IMR-90 (cell line): ENCODE data around the gene LRP1B.

Source experiments
- BHLHE40 ChIP-seq: fragments of 150-350 bp; IDR thresholded peaks from 2 replicates; pipeline ENCODE4 v1.6.1; 2016; ENCODE audit warnings: mild to moderate bottlenecking, low read depth, low read length
- CEBPB ChIP-seq: IDR thresholded peaks from 2 replicates; pipeline ENCODE4 v1.6.1; 2012; ENCODE audit warnings: low read depth, low read length, improper control_type of control experiment
- CTCF ChIP-seq: conservative IDR thresholded peaks from 2 replicates; pipeline ENCODE4 v1.5.1; 2012; ENCODE audit warnings: mild to moderate bottlenecking, low read depth, low read length, improper control_type of control experiment
- FOS ChIP-seq: fragments of 150-350 bp; IDR thresholded peaks from 2 replicates; pipeline ENCODE4 v1.6.1; 2016; ENCODE audit warnings: low read depth, low read length
- MAFK ChIP-seq: IDR thresholded peaks from 2 replicates; pipeline ENCODE4 v1.6.1; 2012; ENCODE audit warnings: low read depth, low read length, improper control_type of control experiment
- MAZ ChIP-seq: IDR thresholded peaks from 2 replicates; pipeline ENCODE4 v1.6.1; 2012; ENCODE audit warnings: low read depth, mild to moderate bottlenecking, low read length, improper control_type of control experiment, moderate library complexity, borderline replicate concordance
- MXI1 ChIP-seq: IDR thresholded peaks from 2 replicates; pipeline ENCODE4 v1.6.1; 2012; ENCODE audit warnings: low read depth, mild to moderate bottlenecking, low read length, moderate library complexity, borderline replicate concordance
- POLR2A ChIP-seq: IDR thresholded peaks from 2 replicates; pipeline ENCODE4 v1.6.1; 2012; ENCODE audit warnings: mild to moderate bottlenecking, low read depth, low read length
- RAD21 ChIP-seq: IDR thresholded peaks from 2 replicates; pipeline ENCODE4 v1.6.1; 2012; ENCODE audit warnings: low read length, improper control_type of control experiment
- SMC3 ChIP-seq: fragments of 150-350 bp; IDR thresholded peaks from 2 replicates; pipeline ENCODE4 v1.6.1; 2016; ENCODE audit warnings: low read depth, mild to moderate bottlenecking, antibody characterized with exemption, low read length, moderate library complexity
- TF ChIP-seq, protein P1 (sequence below): fragments of 150-350 bp; IDR thresholded peaks from 2 replicates; pipeline ENCODE4 v1.6.1; 2016; ENCODE audit warnings: low read depth, mild to moderate bottlenecking, low read length, moderate library complexity, borderline replicate concordance
- TF ChIP-seq, protein P2 (sequence below): fragments of 150-350 bp; IDR thresholded peaks from 2 replicates; pipeline ENCODE4 v1.6.1; 2017; ENCODE audit warnings: mild to moderate bottlenecking, antibody characterized with exemption, low read length, low read depth

GRCh38 chr2:140836826-140837225 lies 1294.0 kb downstream of the LRP1B start:
- TF ChIP-seq CEBPB (no peak), CTCF (no peak), RAD21 (no peak), POLR2A (no peak), FOS (no peak), SMC3 (no peak), MAFK (no peak), MXI1 (no peak), BHLHE40 (no peak), MAZ (no peak)
- TF ChIP-seq, protein P1, sequence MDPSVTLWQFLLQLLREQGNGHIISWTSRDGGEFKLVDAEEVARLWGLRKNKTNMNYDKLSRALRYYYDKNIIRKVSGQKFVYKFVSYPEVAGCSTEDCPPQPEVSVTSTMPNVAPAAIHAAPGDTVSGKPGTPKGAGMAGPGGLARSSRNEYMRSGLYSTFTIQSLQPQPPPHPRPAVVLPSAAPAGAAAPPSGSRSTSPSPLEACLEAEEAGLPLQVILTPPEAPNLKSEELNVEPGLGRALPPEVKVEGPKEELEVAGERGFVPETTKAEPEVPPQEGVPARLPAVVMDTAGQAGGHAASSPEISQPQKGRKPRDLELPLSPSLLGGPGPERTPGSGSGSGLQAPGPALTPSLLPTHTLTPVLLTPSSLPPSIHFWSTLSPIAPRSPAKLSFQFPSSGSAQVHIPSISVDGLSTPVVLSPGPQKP = no peak
- TF ChIP-seq, protein P2, sequence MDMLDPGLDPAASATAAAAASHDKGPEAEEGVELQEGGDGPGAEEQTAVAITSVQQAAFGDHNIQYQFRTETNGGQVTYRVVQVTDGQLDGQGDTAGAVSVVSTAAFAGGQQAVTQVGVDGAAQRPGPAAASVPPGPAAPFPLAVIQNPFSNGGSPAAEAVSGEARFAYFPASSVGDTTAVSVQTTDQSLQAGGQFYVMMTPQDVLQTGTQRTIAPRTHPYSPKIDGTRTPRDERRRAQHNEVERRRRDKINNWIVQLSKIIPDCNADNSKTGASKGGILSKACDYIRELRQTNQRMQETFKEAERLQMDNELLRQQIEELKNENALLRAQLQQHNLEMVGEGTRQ = no peak
